HG02588 (cell line): Measurements from ENCODE around the gene GALM.
"Not testable (repeated sequence)": the region's sequence is repeated elsewhere in the genome, so short reads cannot be mapped to it uniquely, and the experiment has no call there.

ENCODE experiments used
- ATAC-seq: cut with Tn5 transposase; IDR thresholded peaks from one replicate; pipeline ENCODE4 v1.9.1; 2021; ENCODE audit warnings: mild to moderate bottlenecking, moderate library complexity; ENCODE audit not compliant: unreplicated experiment

Gene GALM

DNA sequence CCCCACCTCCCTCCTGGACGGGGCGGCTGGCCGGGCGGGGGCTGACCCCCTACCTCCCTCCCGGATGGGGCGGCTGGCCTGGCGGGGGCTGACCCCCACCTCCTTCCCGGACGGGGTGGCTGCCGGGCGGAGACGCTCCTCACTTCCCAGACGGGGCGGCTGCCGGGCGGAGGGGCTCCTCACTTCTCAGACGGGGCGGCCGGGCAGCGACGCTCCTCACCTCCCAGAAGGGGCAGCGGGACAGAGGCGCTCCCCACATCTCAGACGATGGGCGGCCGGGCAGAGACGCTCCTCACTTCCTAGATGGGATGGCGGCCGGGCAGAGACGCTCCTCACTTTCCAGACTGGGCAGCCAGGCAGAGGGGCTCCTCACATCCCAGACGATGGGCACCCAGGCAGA, 90.0 kb downstream of the GALM start:
- not testable (repeated sequence) for ATAC-seq

DNA sequence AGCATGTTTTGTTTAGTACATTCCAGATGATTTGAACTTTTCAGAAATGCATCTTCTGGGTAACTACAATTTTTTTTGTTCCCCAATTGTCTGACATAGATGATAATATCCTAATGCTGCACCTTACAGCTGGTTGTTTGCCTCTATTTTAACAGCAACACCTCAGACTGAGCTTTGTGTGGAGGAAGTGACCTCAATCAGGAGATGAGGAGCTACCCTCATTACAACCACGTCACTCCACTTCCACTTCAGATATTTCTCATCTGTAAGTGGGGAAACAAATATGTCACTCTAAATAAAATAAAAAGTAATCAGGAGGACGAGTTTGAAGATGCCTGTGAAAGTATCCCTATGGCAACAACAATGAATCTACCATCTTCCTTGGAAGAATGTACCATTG, 97.3 kb downstream of the GALM start:
- ATAC-seq = no peak

DNA sequence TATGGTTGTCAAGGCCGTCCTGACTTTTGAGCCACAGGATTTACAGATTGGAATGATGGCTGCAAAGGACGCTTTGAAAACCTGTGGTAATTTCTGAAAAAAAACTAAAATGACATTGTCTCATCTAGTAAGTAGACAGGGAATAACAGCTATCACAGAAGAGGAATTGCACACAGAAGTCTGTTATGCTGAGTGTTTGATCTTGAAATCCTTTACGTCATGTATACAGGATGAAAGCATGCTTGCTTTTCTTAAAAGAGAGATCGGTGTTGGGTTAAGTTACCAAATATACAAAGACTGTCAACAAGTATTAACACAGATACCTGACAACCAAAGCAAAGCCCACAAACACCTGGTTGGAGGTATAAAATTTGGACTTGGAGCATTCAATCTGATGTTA, 97.8 kb downstream of the GALM start:
- no peak for ATAC-seq

DNA sequence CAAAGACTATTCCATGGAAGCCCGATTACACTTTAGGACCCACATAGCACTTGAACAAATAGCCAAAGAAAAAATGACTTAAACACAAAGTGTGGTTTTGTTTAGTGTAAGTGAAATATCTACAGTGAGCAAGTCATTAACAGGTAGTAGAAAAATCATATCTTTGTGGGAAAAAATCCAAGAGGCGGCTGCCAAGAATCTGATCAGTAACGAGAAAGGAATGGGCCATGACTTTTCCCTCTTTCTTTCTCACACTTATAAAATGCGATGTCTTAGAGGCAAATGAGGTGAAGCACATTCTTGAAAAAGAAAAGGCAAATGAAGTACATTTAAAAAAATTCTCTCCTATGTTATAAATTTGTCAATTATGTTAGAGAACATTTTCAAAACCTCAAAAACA, 99.2 kb downstream of the GALM start:
- no peak for ATAC-seq

DNA sequence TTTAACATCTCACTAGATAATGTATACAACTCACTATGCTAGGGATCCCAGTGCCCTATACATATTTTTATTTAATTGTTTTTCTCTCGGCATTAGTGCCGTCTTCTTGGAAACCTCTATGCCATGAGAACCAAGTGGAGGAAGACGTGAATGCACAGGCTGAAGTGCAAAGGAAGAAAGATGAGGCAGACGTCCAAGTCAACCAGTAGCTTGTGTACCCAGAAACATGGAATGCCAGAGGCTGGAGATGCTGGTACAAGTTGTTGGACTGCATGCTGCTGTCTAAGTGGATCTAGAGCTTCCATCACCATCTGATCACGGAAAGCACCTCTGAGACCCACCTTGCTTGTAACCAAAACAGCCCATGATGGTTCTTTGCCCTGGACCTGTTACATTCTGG, 99.6 kb downstream of the GALM start:
- no peak for ATAC-seq

DNA sequence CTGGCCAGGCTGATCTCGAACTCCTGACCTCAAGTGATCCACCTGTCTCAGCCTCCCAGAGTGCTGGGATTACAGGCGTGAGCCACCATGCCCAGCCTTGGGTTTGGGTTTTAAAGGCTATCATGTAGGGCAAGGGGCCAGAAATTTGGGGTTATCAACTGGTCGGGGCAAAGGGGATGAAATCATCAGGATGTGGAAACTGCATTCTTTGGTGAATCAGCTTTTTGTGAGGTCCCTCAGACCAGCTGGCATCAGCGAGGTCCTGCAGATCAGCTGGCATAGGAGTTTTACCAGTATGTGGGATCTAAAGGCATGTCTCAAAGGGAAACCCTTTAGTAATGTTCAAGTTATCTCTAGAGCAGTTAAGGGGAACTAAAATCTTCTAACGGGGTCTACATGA, 105.7 kb downstream of the GALM start:
- ATAC-seq = no peak

DNA sequence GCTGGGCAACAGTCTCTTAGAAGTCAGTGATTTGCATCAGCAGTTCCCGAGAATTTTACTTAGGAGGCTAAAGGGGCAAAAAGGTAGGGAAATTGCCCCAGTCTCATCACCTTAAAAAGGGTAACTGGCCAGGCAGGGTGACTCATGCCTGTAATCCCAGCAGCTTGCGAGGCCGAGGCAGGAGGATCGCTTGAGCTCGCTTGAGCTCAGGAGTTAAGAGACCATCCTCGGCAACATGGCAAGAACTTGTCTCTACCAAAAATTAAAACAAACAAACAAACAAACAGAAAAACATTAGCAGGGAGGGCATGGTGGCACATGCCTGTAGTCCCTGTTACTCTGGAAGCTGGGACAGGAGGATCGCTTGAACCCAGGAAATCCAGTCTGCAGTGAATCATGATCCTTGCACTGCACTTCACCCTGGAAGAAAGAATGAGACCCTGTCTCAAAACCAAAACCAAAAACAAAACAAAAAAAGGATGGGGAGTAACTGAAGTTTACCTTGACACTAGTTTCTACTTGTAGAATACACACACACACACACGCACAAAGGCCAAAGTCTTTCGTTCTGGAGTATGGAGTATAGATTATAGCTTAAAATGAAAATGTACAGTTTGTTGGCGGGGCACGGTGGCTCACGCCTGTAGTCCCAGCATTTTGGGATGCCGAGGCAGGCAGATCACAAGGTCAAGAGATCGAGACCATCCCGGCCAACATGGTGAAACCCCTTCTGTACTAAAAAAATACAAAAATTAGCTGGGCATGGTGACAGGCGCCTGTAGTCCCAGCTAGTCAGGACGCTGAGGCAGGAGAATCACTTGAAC, 109.4 kb downstream of the GALM start:
- no peak for ATAC-seq

DNA sequence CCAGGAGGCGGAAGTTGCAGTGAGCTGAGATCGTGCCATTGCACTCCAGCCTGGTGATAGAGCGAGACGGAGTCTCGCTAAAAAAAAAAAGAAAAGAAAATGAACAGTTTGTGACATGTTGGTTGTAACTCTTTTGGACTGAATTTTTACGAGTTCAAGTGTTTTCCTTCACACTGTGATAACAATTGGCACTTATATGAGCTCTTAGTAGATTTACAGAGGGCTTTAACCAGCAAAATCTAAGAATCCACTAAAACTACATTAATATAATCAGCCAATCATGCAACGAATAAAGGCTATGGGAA, 110.0 kb downstream of the GALM start:
- ATAC-seq = no peak

DNA sequence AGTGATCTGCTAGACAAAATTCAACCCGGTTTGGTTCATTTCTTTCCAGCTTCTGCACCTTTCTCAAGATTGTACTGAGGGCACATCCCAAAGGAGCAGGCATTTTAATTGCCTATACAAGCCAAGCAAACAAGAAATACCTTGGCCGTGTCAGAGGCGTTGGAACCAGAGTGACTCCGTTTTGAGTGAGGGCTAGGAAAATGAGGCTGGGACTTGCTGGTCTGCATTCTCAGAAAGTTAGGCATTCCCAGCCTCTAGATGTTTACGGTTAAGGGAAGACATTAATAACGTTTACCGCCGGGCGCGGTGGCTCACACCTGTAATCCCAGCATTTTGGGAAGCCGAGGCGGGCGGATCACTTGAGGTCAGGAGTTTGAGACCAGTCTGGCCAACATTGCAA, 110.6 kb downstream of the GALM start:
- no peak for ATAC-seq

DNA sequence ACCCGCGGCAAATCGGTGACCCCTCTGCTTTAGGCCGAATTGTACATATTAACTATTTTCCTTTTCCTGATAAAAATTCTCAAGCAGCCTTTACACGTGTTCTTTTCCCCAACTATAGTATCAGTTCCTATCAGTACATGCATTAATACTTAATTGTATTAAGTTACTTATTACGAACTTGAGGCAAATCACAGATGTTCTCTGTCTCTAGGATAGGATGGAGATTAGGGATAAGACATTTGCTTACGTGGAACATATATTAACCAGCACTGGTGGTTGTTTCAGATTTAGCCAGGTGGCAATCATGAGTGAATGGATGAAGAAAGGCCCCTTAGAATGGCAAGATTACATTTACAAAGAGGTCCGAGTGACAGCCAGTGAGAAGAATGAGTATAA, 112.8 kb downstream of the GALM start:
- ATAC-seq = no peak

DNA sequence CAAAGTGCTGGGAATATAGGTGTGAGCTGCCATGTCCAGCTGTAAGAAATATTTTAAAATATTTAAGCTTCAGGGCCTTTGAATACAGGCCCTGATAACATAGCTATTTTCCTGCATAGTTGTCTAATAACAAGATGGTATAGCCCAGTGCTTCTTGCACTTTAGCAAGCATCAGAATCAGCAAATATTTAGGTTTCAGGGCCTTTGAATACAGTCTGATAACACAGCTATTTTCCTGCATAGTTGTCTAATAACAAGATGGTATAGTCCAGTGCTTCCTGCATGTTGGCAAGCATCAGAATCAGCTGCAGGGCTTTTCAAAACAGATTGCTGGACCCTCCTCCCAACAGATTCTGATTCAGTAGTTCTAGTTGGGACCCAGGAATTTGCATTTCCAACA, 117.7 kb downstream of the GALM start:
- ATAC-seq = no peak
